ENCODE measurements around the gene TMEM203. TPM values are rescaled to one million over a fixed set of nuclear protein-coding genes. Genes with fewer than 3 reads are reported as not detected.

The TMEM203 gene
- total and polyA plus RNA-seq, 2 of the 13 experiments (the other 11 are each of a cell fraction or from before 2014, with no cell fraction given) = 23.4 to 36.7 TPM

GRCh38 chr9:137229903-137230704, 24.7 kb upstream of the TMEM203 start (continued):
- TF ChIP-seq ZBTB4 (CRISPR knock-in tag; IDR thresholded peaks at IDR 0.05; ENCODE audit: borderline replicate concordance) = no peak
- peak; percentile 77 for TF ChIP-seq SAP130 (CRISPR knock-in tag; IDR thresholded peaks at IDR 0.05; ENCODE audit: low read depth)
- TF ChIP-seq FOXA1 (IDR thresholded peaks at IDR 0.05) = no peak
- no peak for TF ChIP-seq FOXA1 (CRISPR knock-in tag; IDR thresholded peaks at IDR 0.05)
- no peak for TF ChIP-seq ZFP36 (IDR thresholded peaks at IDR 0.05; ENCODE audit: borderline replicate concordance, low read depth, low read length, partially characterized antibody)
- TF ChIP-seq ZNF839 (CRISPR knock-in tag; IDR thresholded peaks at IDR 0.05; ENCODE audit: borderline replicate concordance) = peak; percentile 92; the same call in 1 of the 2 replicates
- TF ChIP-seq ZNF251 (CRISPR knock-in tag; IDR thresholded peaks at IDR 0.05) = no peak
- TF ChIP-seq NCOA1 (CRISPR knock-in tag; IDR thresholded peaks at IDR 0.05) = no peak
- no peak for TF ChIP-seq NFIC (IDR thresholded peaks at IDR 0.05; ENCODE audit: low read length)
- no peak for TF ChIP-seq ZNF30 (CRISPR knock-in tag; IDR thresholded peaks at IDR 0.05)
- no peak for TF ChIP-seq SETDB1 (CRISPR knock-in tag; IDR thresholded peaks at IDR 0.05; ENCODE audit: borderline replicate concordance)
- TF ChIP-seq ZNF235 (CRISPR knock-in tag; IDR thresholded peaks at IDR 0.05; ENCODE audit: borderline replicate concordance) = no peak
- 0 out of 2 replicates have a peak, but pooled peaks have one; percentile 35 for TF ChIP-seq ZNF761 (CRISPR knock-in tag; conservative IDR thresholded peaks at IDR 0.05)
- TF ChIP-seq ZNF367 (CRISPR knock-in tag; IDR thresholded peaks at IDR 0.05; ENCODE audit: borderline replicate concordance) = 0 out of 2 replicates have a peak, but pooled peaks have one; percentile 43
- TF ChIP-seq ZNF496 (CRISPR knock-in tag; IDR thresholded peaks at IDR 0.05; ENCODE audit: insufficient replicate concordance) = no peak
- no peak for TF ChIP-seq XRCC5 (optimal IDR thresholded peaks at IDR 0.05; ENCODE audit: low read length)
- TF ChIP-seq ZNF253 (CRISPR knock-in tag; IDR thresholded peaks at IDR 0.05; ENCODE audit: borderline replicate concordance) = no peak
- TF ChIP-seq SOX6 (IDR thresholded peaks at IDR 0.05) = no peak
- peak; percentile 44; the same call in 1 of the 2 replicates for TF ChIP-seq SOX6 (CRISPR knock-in tag; IDR thresholded peaks at IDR 0.05)
- no peak for TF ChIP-seq ZNF207 (IDR thresholded peaks at IDR 0.05; ENCODE audit: borderline replicate concordance)
- TF ChIP-seq ZNF790 (CRISPR knock-in tag; IDR thresholded peaks at IDR 0.05; ENCODE audit: borderline replicate concordance) = no peak
- no peak for TF ChIP-seq HNRNPK (IDR thresholded peaks at IDR 0.05; ENCODE audit: low read depth, low read length, poor library complexity, severe bottlenecking)
- TF ChIP-seq CTCF (CRISPR knock-in tag; IDR thresholded peaks at IDR 0.05) = peak; percentile 20; the same call in 1 of the 2 replicates
- TF ChIP-seq HIC2 (CRISPR knock-in tag; IDR thresholded peaks at IDR 0.05; ENCODE audit: low read depth) = peak; percentile 88
